Camera-type eye (tissue), 1 donor: Measurements from ENCODE around the gene TSPAN2. TPM values are rescaled to one million over a fixed set of nuclear protein-coding genes. Genes with fewer than 3 reads are reported as not detected.

Experiments used
- total RNA-seq: library from RNA; depleted of rRNA; stranded (reverse); fragments of >200 nt; gene quantifications from one replicate; pipeline ENCODE4 v1.2.3, GENCODE V29; 2014

TSPAN2 gene
- 7.3 TPM for total RNA-seq

DNA sequence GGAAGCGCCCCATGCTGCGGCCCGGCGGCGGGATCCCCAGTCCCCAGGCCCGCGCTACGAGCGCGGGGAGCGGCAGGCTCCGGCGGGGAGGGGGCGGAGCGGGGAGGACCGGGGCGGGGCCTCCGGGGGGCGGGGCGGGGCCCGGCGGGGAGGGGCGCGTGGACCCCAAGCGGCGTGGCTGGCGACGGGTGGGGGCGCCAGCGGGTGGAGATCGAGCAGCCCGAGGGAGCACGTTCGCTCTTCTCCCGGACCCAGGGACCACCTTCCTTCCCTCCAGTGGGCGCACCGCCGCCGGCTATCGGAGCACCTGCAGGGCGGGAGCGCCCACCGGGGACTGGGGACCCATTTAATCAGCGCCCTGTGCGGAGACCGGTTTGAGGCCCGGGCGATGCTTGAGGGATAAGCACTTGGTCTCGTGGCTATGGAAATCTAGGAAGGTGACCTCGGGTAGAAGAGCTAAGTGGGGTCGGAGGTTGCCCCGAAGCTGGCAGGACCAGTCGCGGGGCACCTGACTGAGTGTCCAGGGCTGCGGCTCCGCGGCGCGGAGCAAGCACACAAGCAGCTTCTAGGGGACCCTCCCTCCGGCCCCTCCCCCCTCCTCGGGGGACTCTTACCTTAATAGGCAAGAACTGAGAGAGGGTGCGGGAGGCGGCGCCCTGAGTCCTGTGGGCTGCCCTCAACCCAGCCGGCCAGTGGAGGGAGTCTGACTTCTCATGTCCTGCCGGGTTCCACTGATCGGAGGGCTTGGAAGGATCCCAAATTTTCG lies at the start of gene TSPAN2:
Gene TSPAN2 (minus strand): TSS at position 84 of the 766 bp plus-strand sequence. CDS start 71 bp downstream, at position 13.

DNA sequence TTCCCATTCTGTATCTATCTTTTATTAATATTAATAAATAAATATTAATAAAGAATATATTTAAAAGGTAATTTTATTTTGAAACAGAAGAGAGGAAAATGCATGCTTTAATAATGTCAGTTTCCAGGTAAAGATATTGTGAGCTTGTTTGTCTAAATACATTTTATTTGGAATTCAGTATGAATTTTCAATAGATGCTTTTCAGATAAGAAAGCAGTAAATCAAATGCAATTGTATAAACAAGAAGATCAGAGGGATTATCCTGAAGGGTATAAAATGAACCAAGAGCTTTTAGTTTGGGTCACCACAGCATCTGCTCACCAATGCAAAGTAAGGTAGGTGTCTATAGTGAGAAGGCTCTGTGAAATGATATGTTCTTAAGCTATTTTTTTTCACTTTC lies 59.8 kb downstream of the TSPAN2 start, which contains the start of gene TSHB:
Gene TSHB (plus strand): TSS at position 301 of the 400 bp plus-strand sequence. CDS start 3,537 bp downstream, outside the sequence.

Other genes with a start within 250 kb of the TSPAN2 start
- 0.11 TPM for gene SYCP1, start 234.6 kb downstream of the TSPAN2 start, total RNA-seq
- not detected for gene TSHB, start 59.7 kb downstream of the TSPAN2 start, total RNA-seq
- 3.4 TPM for gene NGF, start 248.7 kb upstream of the TSPAN2 start, total RNA-seq